ENCODE data around the gene MIOX. TPM values are rescaled to one million over a fixed set of nuclear protein-coding genes. Genes with fewer than 3 reads are reported as not detected.

The MIOX gene
- total and polyA plus RNA-seq, 9 of the 15 experiments (the other 6 are each of a cell fraction or from before 2014, with no cell fraction given) = 0.08 TPM; not detected in 8

GRCh38 chr22:50525104-50525857, 38.6 kb downstream of the MIOX start, which contains the start of gene SCO2:
SCO2 (minus strand) TSS chr22:50525598; CDS start chr22:50524411, 1,187 bp downstream.
- FAIRE-seq (peak; percentile 86), DNase-seq (ENCODE audit: extremely low read depth in 1 of 4, low spot score in 3 of 4) (peak; percentile 92 to 97 (median 94)), ATAC-seq (peak; percentile 80)
- Histone ChIP-seq H3K4me2 (ENCODE audit: insufficient read depth, low read length) (peak within 1 kb of the TSS; percentile 88), H2AFZ (ENCODE audit: low read depth, low read length) (peak within 1 kb of the TSS; percentile 82), H3K9me1 (ENCODE audit: control insufficient read depth, insufficient read depth, low read length) (no peaks in the 10 kb centered on the region), H4K20me1 (replicated peaks; ENCODE audit: control insufficient read depth, insufficient read depth, low read length) (peaks cover 12% of the 10 kb centered on the region; the same call in 1 of the 2 replicates), H3K9me3 (replicated peaks; ENCODE audit: control insufficient read depth, insufficient read depth, low read depth, low read length) (no peaks in the 10 kb centered on the region), H3K9ac (ENCODE audit: insufficient read depth in 1 of 2, low read depth in 2 of 2, low read length in 2 of 2) (peak within 1 kb of the TSS; percentile 86 to 96), H3K36me3 (ENCODE audit: control insufficient read depth, insufficient read depth, low read length) (peaks cover 40% of the 10 kb centered on the region; the same call in 1 of the 3 replicates), H3K4me1 (replicated peaks in 1 of 2; ENCODE audit: control insufficient read depth in 2 of 2, insufficient read depth in 2 of 2, low read length in 2 of 2) (peaks cover 8 to 64% of the 10 kb centered on the region in 2 experiments; a peak in 4 of 5 replicates), H3K27me3 (ENCODE audit: control insufficient read depth in 2 of 2, insufficient read depth in 2 of 2, low read length in 2 of 2) (no peaks in the 10 kb centered on the region), H3K79me2 (ENCODE audit: control insufficient read depth, insufficient read depth, low read length) (peaks cover 34% of the 10 kb centered on the region), H3K27ac (ENCODE audit: extremely low read depth, low read depth, low read length) (peak within 1 kb of the TSS; percentile 89), H3K4me3 (peak within 1 kb of the TSS; percentile 71)
- BruUV-seq (replicated peaks) = TSS peak; percentile 76
- intact Hi-C loops (cut with micrococcal nuclease) = loop anchor here (5.0 kb wide), 1 partner anchor 37 kb away; the partner anchor contains the start of gene SYCE3
- under 1% methylated on average over 32 of the region's 84 CpGs for WGBS (ENCODE audit: insufficient coverage, low coverage, missing lambda C conversion rate)
- in situ Hi-C loops (cut with MboI) = no loop called here
- CTCF ChIA-PET (ENCODE audit: low intra/inter-chr PET ratio) = interaction anchor here (1.2 kb wide), 1 partner anchor 50 kb away, joined by 3 read pairs; no protein-coding TSS in a partner anchor
- POLR2A ChIA-PET = interaction anchor here (0.6 to 5.3 kb wide), 10 partner anchors 11 to 283 kb away, joined by 3 to 65 read pairs (median 4); partner anchors contain the start of genes CHKB, KLHDC7B, LMF2 and NCAPH2
- TF ChIP-seq POLR2B (IDR thresholded peaks at IDR 0.05; ENCODE audit: low read depth, partially characterized antibody) (peak; percentile 92), NR2C1 (IDR thresholded peaks at IDR 0.05) (no peak), NR2C1 (tag; IDR thresholded peaks at IDR 0.05) (0 out of 2 replicates have a peak, but pooled peaks have one; percentile 59), POU5F1 (IDR thresholded peaks at IDR 0.05; ENCODE audit: borderline replicate concordance, low read depth, low read length, partially characterized antibody) (no peak), THRAP3 (IDR thresholded peaks at IDR 0.05; ENCODE audit: borderline replicate concordance) (no peak), PTRF (tag; IDR thresholded peaks at IDR 0.05) (no peak), E2F6 (IDR thresholded peaks at IDR 0.05; ENCODE audit: borderline replicate concordance in 1 of 2, extremely low read depth in 1 of 2, insufficient read depth in 1 of 2, insufficient read length in 1 of 2, low read depth in 1 of 2, low read length in 1 of 2, poor library complexity in 1 of 2, severe bottlenecking in 1 of 2) (peak; percentile 61 to 83), POLR2AphosphoS2 (IDR thresholded peaks at IDR 0.05; ENCODE audit: low read length) (peak; percentile 96), CUX1 (CRISPR knock-in tag; IDR thresholded peaks at IDR 0.05) (no peak), CBX8 (IDR thresholded peaks at IDR 0.05; ENCODE audit: borderline replicate concordance, extremely low read depth, low read depth, low read length, poor library complexity, severe bottlenecking) (no peak), ZNF277 (CRISPR knock-in tag; IDR thresholded peaks at IDR 0.05; ENCODE audit: borderline replicate concordance) (no peak), ZNF699 (CRISPR knock-in tag; IDR thresholded peaks at IDR 0.05; ENCODE audit: insufficient replicate concordance) (no peak)
